Panc1 (cell line): Measurements from ENCODE around the gene LRRC18.

Experiments used
- POLR2AphosphoS5 ChIP-seq: IDR thresholded peaks from 2 replicates; pipeline ENCODE4 v1.6.1; 2012; ENCODE audit warnings: mild to moderate bottlenecking, low read depth, low read length, moderate library complexity
- TF ChIP-seq, protein P1 (sequence below): fragments of 450-650 bp; IDR thresholded peaks from 2 replicates; pipeline ENCODE4 v1.5.1; 2017; ENCODE audit warnings: mild to moderate bottlenecking

DNA sequence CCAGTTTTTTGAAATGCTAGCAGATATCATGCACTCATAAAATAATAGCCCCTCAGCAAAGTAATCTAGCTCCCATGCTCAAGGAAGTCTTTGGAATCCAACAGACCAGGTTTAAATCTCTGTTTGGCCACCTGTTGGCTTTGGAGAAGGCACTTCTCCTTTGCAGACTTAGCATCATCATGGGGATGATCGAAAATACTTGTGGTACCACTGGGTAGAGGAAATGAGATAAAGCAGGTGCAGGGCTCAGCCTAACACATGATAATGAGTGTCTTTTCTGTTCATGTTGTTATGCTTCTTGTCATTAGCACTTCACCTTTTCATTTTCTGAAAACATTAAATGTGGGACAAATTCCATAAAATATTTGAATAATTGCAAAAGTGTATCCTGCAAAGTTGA lies 67.4 kb downstream of the LRRC18 start:
- TF ChIP-seq POLR2AphosphoS5, result no peak
- TF ChIP-seq, protein P1, sequence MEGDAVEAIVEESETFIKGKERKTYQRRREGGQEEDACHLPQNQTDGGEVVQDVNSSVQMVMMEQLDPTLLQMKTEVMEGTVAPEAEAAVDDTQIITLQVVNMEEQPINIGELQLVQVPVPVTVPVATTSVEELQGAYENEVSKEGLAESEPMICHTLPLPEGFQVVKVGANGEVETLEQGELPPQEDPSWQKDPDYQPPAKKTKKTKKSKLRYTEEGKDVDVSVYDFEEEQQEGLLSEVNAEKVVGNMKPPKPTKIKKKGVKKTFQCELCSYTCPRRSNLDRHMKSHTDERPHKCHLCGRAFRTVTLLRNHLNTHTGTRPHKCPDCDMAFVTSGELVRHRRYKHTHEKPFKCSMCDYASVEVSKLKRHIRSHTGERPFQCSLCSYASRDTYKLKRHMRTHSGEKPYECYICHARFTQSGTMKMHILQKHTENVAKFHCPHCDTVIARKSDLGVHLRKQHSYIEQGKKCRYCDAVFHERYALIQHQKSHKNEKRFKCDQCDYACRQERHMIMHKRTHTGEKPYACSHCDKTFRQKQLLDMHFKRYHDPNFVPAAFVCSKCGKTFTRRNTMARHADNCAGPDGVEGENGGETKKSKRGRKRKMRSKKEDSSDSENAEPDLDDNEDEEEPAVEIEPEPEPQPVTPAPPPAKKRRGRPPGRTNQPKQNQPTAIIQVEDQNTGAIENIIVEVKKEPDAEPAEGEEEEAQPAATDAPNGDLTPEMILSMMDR, result no peak
